ENCODE results near the gene DHRS9. TPM values are rescaled to one million over a fixed set of nuclear protein-coding genes. Genes with fewer than 3 reads are reported as not detected.
A peak's percentile ranks its signal among the peaks of the same experiment; 100 is the strongest.

DHRS9 gene
- total and polyA plus RNA-seq, 9 of the 15 experiments (the other 6 are each of a cell fraction or from before 2014, with no cell fraction given) = 0.27 to 1.7 (median 0.69) TPM

GRCh38 chr2:169072163-169072925 is 3.0 kb downstream of the DHRS9 start (continued):
- TF ChIP-seq ZMIZ1 (IDR thresholded peaks at IDR 0.05; ENCODE audit: low read depth in 2 of 2, low read length in 2 of 2) = peak in 1 of 2 experiments; percentile 31; a peak in 1 of 4 replicates
- no peak for TF ChIP-seq PHTF2 (CRISPR knock-in tag; IDR thresholded peaks at IDR 0.05)
- no peak for TF ChIP-seq ESRRB (CRISPR knock-in tag; IDR thresholded peaks at IDR 0.05; ENCODE audit: borderline replicate concordance)
- TF ChIP-seq ZNF778 (CRISPR knock-in tag; IDR thresholded peaks at IDR 0.05) = no peak
- no peak for TF ChIP-seq RERE (CRISPR knock-in tag; IDR thresholded peaks at IDR 0.05; ENCODE audit: borderline replicate concordance)
- TF ChIP-seq TCF7L2 (IDR thresholded peaks at IDR 0.05; ENCODE audit: low read depth, low read length) = no peak
- TF ChIP-seq EP300 (IDR thresholded peaks at IDR 0.05; ENCODE audit: low read length) = peak; percentile 83
- no peak for TF ChIP-seq TAF9B (IDR thresholded peaks at IDR 0.05; ENCODE audit: partially characterized antibody)
- TF ChIP-seq USF2 (CRISPR knock-in tag; IDR thresholded peaks at IDR 0.05) = no peak
- TF ChIP-seq FOS (IDR thresholded peaks at IDR 0.05; ENCODE audit: extremely low read depth, insufficient read length) = no peak
- TF ChIP-seq ZNF143 (CRISPR knock-in tag; IDR thresholded peaks at IDR 0.05) = no peak
- TF ChIP-seq NFRKB (IDR thresholded peaks at IDR 0.05; ENCODE audit: low read depth) = no peak
